Posterior cingulate gyrus (tissue), 11 donors: Measurements from ENCODE around the gene ZDHHC14.
A peak's percentile ranks its signal among the peaks of the same experiment; 100 is the strongest.

Experiments used
- DNase-seq, 10 donors: peaks; one replicate each; pipeline versions ENCODE4 v3.0.0 to v3.0.0-alpha.2; 2020 to 2021; ENCODE audit warnings: mixed read lengths in 3 of 10
- intact Hi-C: fragments of 100-400 bp; cut with DNase I; formaldehyde crosslinking; loops from one replicate; pipeline ENCODE4 v1.15.1; 2023

Gene ZDHHC14

DNA sequence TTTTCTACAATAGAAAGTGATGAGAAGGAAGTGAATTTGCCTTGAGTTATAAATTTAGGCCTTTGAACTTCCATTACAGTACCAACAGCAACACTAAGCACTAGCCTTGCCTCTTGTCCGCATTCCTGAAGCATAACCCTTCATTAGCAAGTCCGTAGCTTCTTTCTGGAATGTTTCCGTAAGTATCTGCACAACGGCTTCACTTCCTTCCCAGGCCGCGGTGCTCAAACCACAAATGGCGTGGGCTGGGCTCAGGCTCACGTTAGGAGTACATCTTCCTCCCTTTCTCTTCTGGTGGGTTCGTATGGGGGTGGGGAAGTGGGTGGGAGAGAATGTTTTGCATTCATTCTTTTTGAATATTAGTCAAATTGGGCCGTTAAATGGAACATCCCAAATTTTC lies 248.2 kb downstream of the ZDHHC14 start:
- intact Hi-C loops: no loop called here
- no peak for DNase-seq

- DNase-seq: no peak
- intact Hi-C loops: no loop called here
Measured at GRCh38 chr6:157630463-157631080, 249.6 kb downstream of the ZDHHC14 start.

- intact Hi-C loops: no loop called here
- no peak for DNase-seq
Measured at GRCh38 chr6:157631412-157631811, 250.4 kb downstream of the ZDHHC14 start.

- intact Hi-C loops: no loop called here
- DNase-seq: no peak
Measured at GRCh38 chr6:157631838-157632614, 251.0 kb downstream of the ZDHHC14 start.

DNA sequence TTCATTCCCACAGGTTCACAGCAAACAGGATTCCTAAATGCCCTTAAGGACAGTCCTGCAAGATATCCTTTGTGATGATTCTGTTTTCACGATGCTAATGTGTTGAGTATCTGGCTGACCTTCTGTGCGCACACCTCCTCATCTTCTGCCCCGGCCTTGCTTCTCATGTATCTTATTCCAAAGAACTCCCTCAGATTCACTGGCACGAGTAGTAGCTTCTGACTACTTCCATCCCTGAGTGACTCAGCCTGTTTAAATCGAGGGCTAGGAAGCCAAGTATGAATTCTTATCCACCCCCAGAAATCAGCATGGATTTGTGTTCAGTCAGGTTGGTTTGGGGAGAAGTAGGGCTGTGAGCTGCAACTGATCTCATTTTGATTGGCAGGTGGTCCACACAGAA lies 251.8 kb downstream of the ZDHHC14 start:
- DNase-seq: peak in 1 of 10 donors; percentile 12
- intact Hi-C loops: no loop called here

DNA sequence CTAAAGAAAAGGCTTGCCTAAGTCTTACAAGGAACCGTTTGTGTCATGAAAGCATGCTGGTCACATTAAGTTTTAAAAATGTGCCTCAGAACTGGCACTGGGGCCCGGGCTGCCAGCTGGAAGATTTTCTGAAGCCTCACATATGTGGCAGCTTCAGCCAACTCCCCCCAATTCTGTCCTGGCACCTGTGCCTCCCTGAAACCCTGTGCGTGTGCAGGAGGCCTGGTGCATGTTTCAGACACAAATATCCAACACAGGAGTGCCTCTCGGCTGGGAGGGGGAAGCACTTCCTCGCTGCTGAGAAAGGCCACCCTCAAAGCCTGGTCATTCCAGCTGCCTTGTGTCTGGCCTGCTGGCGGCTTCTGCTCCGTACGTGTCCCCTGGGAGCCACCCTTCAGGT lies 253.6 kb downstream of the ZDHHC14 start:
- intact Hi-C loops: no loop called here
- DNase-seq: no peak

- DNase-seq: no peak
Measured at GRCh38 chr6:157635388-157636244, 254.6 kb downstream of the ZDHHC14 start.

GRCh38 chr6:157637516-157637915 lies 256.5 kb downstream of the ZDHHC14 start:
- intact Hi-C loops: no loop called here
- no peak for DNase-seq

More at GRCh38 chr6:157635388-157636244, 254.6 kb downstream of the ZDHHC14 start:
- intact Hi-C loops: no loop called here

DNA sequence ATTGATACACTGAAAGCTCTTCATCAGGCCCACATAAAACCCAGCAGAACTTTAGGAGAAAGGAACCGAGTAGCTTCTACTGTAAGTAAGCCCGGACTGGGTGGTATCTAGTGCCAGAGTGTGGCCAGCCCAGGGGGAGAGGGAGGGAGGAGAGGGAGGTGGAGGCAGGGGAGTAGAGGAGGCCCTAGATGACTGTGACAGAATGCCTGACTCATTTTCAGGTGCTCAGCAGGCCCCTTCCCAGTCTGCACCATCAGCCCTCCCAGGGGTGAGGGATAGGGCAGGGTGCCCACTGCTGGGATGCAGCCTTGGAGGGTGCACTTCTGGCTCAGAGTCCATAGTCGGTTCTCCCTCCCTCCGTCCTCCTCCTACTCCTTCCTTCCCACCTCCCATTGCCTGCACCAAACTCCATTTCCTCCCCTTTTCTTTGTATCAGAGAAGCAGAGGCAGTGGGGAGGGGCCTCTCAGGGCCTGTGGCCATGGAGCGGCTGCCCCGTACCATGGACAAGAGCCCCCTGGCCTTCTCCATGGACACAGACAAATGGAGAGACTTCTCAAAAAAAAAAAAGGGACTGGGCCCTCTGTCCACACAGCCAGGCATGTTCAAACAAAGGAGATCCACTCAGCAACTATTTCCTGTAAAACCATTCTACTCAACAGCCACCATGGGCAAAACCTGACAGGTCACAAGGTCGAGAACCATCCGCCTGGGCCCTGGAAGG lies 257.1 kb downstream of the ZDHHC14 start:
- intact Hi-C loops: no loop called here

GRCh38 chr6:157638779-157639178 lies 257.8 kb downstream of the ZDHHC14 start:
- intact Hi-C loops: no loop called here
- DNase-seq: no peak

More for the DNA sequence above, 257.1 kb downstream of the ZDHHC14 start:
- no peak for DNase-seq

DNA sequence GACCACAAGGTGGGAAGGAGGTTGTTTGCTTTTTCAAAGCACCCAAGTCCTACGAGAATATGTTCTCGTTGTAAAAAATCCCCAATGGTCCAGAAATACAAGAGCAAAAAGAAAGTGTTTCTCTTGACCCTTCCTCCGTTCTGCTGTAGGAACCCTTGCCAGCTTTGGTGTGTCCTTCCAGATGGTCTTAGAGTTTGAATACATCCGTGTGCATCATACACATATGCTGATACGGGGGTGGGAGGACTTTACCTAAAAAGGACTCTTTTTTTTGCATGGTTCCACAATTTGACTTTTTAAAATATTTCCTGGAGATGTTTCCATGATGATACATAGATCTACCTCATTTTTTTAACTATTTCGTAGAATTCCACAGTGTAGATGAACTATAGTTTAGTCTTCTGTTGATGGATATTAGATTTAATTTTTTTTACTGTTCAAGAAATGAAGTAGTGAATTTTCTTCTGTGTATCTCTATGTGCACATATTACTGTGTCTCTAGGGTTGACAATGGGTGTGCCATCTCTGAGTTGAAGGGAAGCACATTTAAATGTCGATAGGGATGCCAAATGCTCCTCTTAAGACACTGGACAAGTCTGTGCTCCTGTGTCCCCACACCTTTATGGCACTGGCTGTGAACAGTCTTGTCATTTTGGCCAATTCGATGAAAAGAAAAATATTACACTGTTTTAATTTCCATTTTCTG lies 259.9 kb downstream of the ZDHHC14 start:
- no peak for DNase-seq
- intact Hi-C loops: loop anchor here (10.0 kb wide), 1 partner anchor 304 kb away; no protein-coding TSS in a partner anchor

DNA sequence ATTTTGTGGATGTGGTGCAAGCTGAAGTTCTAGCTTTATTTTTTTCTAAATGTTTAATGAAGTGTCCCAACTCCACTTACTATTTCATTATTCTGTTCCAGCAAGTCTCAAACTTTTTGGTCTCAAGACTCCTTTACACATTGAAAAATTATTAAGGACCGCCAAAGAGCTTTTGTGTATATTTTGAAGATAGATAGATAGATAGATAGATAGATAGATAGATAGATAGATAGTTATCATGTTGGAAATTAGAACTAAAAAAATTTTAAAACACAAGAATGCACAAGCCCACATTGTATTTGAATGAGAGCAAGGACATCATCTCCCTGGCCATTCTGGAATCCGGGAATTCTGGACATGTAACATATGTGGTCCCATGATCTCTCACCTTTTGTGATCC lies 260.8 kb downstream of the ZDHHC14 start:
- DNase-seq: no peak
- intact Hi-C loops: loop anchor here (10.0 kb wide), 1 partner anchor 303 kb away; no protein-coding TSS in a partner anchor

GRCh38 chr6:157642736-157643135 lies 261.7 kb downstream of the ZDHHC14 start:
- intact Hi-C loops: loop anchor here (10.0 kb wide), 1 partner anchor 302 kb away; no protein-coding TSS in a partner anchor
- no peak for DNase-seq

GRCh38 chr6:157644043-157644810 lies 263.2 kb downstream of the ZDHHC14 start:
- intact Hi-C loops: loop anchor here (10.0 kb wide), 1 partner anchor 301 kb away; no protein-coding TSS in a partner anchor
- DNase-seq: peak in 5 of 10 donors; percentile 35 to 92 (median 52)

DNA sequence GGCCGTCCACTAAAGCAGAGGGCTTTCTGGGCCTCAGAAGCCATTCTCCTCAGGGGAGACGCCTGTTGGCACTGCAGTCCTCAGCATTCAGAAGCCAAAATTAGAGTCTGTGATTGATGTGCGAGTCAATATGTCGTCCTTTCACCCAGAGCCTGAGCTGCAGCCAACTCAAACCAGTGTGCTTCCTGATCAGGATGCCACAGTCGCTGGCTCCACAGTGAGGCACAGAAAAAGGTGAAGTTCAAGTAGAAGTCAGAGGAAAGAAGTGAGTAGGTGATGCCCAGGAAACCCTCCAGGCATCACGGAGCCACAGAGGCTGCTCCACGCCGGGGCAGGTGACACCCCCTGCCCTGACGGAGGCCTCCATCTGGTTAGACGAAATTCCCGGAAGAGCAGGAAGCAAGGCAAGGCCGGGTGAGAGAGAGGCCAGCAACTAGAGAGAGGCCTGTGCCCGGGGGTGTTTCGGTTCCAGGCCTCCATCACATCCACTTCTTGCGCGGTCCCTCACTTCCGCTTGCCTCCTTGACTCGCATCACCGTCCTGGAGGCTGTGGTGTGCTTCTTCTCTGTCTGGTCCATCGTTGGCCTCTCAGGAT lies 264.3 kb downstream of the ZDHHC14 start:
- intact Hi-C loops: loop anchor here (10.0 kb wide), 1 partner anchor 300 kb away; no protein-coding TSS in a partner anchor
- no peak for DNase-seq

GRCh38 chr6:157646012-157646411 lies 265.0 kb downstream of the ZDHHC14 start:
- intact Hi-C loops: loop anchor here (10.0 kb wide), 1 partner anchor 299 kb away; no protein-coding TSS in a partner anchor
- no peak for DNase-seq

DNA sequence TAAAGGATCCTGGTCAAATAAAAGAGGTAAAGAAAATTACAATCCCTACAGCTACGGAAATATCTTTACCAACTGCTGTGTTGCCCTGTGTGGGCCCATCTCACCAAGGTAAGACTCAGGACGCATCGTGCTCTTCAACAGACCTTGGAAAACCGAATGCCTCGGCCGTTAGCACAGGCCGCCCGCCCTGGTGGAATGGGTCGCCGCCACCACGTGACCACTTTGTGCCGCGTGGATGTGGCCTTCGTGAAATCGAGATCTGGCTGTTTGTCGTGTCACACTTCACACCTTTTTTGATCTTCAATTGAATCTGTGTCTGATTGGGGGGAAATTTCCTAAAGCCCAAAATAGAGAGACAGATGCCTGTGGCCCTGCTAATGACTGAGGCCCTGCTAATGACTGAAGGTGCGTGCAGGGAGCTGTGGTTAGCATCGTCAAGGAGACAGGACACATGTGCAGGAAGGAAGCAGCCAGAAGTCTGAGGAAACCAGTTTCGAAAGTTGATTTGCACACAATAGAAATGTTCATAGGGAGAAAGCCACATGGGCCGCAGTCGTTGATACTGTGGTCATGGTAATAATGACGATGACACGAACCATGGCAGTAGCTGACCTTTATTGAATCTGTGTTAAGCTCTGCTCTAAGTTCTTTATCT lies 266.4 kb downstream of the ZDHHC14 start:
- intact Hi-C loops: loop anchor here (10.0 kb wide), 1 partner anchor 297 kb away; no protein-coding TSS in a partner anchor
- no peak for DNase-seq

DNA sequence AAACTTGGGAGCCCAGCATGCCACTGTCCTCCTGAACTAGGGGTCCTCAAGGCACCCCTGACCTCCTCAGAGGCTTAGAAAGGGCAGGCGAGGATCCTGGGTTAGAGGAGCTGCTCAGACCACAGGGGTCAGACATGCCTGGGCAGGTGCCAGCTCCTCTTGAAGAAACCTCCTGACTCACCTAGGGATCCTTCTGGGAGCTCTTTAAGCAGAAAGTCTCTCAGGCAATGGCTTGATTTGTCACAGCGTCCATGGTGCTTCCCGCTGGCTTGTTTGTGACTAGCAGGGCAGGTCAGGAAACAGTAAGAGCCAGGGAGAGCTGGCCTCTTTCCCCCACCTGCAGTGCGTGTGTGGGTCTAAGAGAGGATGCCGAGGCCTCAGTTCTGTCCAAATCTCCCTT lies 267.6 kb downstream of the ZDHHC14 start:
- intact Hi-C loops: loop anchor here (10.0 kb wide), 1 partner anchor 296 kb away; no protein-coding TSS in a partner anchor
- DNase-seq: no peak
